ENCODE data around the gene VAPB.

Gene VAPB

GRCh38 chr20:58486207-58486606 is 97.2 kb downstream of the VAPB start:
- no peak for DNase-seq

- no peak for DNase-seq
These were observed 103.2 kb downstream of the VAPB start for GRCh38 chr20:58492074-58492718.

- DNase-seq, result no peak
These were observed 103.9 kb downstream of the VAPB start for GRCh38 chr20:58492795-58493524.

- DNase-seq, result no peak
These were observed 106.0 kb downstream of the VAPB start for GRCh38 chr20:58494923-58495622.

GRCh38 chr20:58495623-58496428 is 106.8 kb downstream of the VAPB start:
- no peak for DNase-seq

- no peak for DNase-seq
These were observed 107.4 kb downstream of the VAPB start for GRCh38 chr20:58496429-58496769.

GRCh38 chr20:58497076-58497641 is 108.1 kb downstream of the VAPB start:
- no peak for DNase-seq

GRCh38 chr20:58497724-58498469 is 108.9 kb downstream of the VAPB start:
- no peak for DNase-seq

GRCh38 chr20:58498470-58499068 is 109.5 kb downstream of the VAPB start:
- no peak for DNase-seq

- DNase-seq, result no peak
These were observed 111.2 kb downstream of the VAPB start for GRCh38 chr20:58500256-58500655.

Measured in EL (cell line).